HepG2 (cell line): ENCODE measurements around the gene BYSL. TPM values are rescaled to one million over a fixed set of nuclear protein-coding genes. Genes with fewer than 3 reads are reported as not detected.

ENCODE experiments used
- ATAC-seq: fragments of 200-7000 bp; cut with Tn5 transposase; 3 replicates; pipeline ENCODE4 v1.9.1; 2020; ENCODE audit warnings: mild to moderate bottlenecking, moderate library complexity
- BruUV-seq: library from RNA; stranded (reverse); fragments of 400-500 nt; replicated peaks from 2 replicates; lab custom pipeline; 2021; lab: Mats Ljungman, UMichigan
- CTCF ChIA-PET: fragments of 300-600 bp; formaldehyde crosslinking; extraction: SDS; loops from one replicate; lab custom pipeline; 2021; ENCODE audit warnings: low total read pairs, inconsistent platforms, low intra/inter-chr PET ratio; lab: Yijun Ruan, JAX
- POLR2A ChIA-PET: fragments of 350-600 bp; sonication (Branson Sonifier 250); formaldehyde crosslinking; loops from one replicate; lab custom pipeline; 2020; ENCODE audit warnings: antibody characterized with exemption, inconsistent platforms; lab: Yijun Ruan, JAX
- DNase-seq: peaks from one replicate; pipeline ENCODE4 v3.0.0-alpha.2; 2015; ENCODE audit warnings: low spot score
- FAIRE-seq: peaks from 3 replicates; lab custom pipeline; 2011; peaks lifted over from hg19 to GRCh38; lab: Jason Lieb, UNC
- H2AFZ ChIP-seq: one replicate; pipeline ENCODE4 v1.6.1; 2011; ENCODE audit warnings: low read length, inconsistent platforms
- H3K27ac ChIP-seq: fragments of 300-600 bp; 3 replicates; pipeline ENCODE4 v1.8.0; 2011; ENCODE audit warnings: mixed run types, mild to moderate bottlenecking, mixed read lengths, low read length, inconsistent platforms; ENCODE audit not compliant: insufficient read depth; ENCODE audit errors: extremely low read length
- H3K27me3 ChIP-seq, 2 experiments: fragments of 200-600 bp in 1 of 2; 2 replicates in 1 of 2; 3 replicates in 1 of 2; pipeline versions ENCODE4 v1.6.0 to v1.8.0; 2011; ENCODE audit warnings: low read length in 2 of 2, mild to moderate bottlenecking in 2 of 2, moderate library complexity in 2 of 2, inconsistent platforms in 1 of 2; ENCODE audit not compliant: insufficient read depth in 2 of 2, control insufficient read depth in 1 of 2
- H3K36me3 ChIP-seq, 2 experiments: fragments of 200-600 bp in 1 of 2; replicated peaks in 1 of 2; 2 replicates in 1 of 2; 3 replicates in 1 of 2; pipeline versions ENCODE4 v1.5.1 to v1.8.0; 2011; ENCODE audit warnings: low read length in 2 of 2, inconsistent platforms in 1 of 2; ENCODE audit not compliant: insufficient read depth in 2 of 2, control insufficient read depth in 1 of 2
- H3K4me1 ChIP-seq: 2 replicates; pipeline ENCODE4 v1.5.1; 2012; ENCODE audit warnings: low read length, inconsistent platforms; ENCODE audit not compliant: insufficient read depth
- H3K4me2 ChIP-seq: 2 replicates; pipeline ENCODE4 v1.6.0; 2011; ENCODE audit warnings: low read depth, low read length, inconsistent platforms
- H3K4me3 ChIP-seq, 3 experiments: fragments of 200-600 bp in 1 of 3; sonication (generic), shearing (Covaris generic) in 1 of 3; replicated peaks in 1 of 3; 2 replicates each; pipeline ENCODE4 v1.5.1; 2011 to 2016; ENCODE audit warnings: low read length in 3 of 3, inconsistent platforms in 2 of 3, low read depth in 2 of 3, mild to moderate bottlenecking in 2 of 3, control low read depth in 1 of 3, mixed read lengths in 1 of 3; ENCODE audit not compliant: insufficient read depth in 1 of 3
- H3K79me2 ChIP-seq: one replicate; pipeline ENCODE4 v1.6.1; 2011; ENCODE audit warnings: low read length, inconsistent platforms; ENCODE audit not compliant: insufficient read depth
- H3K9ac ChIP-seq: 2 replicates; pipeline ENCODE4 v1.6.0; 2011; ENCODE audit warnings: mild to moderate bottlenecking, low read depth, low read length, inconsistent platforms; ENCODE audit not compliant: insufficient read depth
- H3K9me3 ChIP-seq: 2 replicates; pipeline ENCODE4 v1.5.1; 2012; ENCODE audit warnings: mild to moderate bottlenecking, low read length
- H4K20me1 ChIP-seq: 2 replicates; pipeline ENCODE4 v1.6.0; 2011; ENCODE audit warnings: inconsistent platforms, mild to moderate bottlenecking, low read length, moderate library complexity; ENCODE audit not compliant: insufficient read depth
- DPF2 ChIP-seq: sonication (generic); formaldehyde crosslinking; IDR thresholded peaks from 2 replicates; pipeline ENCODE4 v1.4.0; 2020; ENCODE audit warnings: mild to moderate bottlenecking, low read depth, missing genetic modification reagents, borderline replicate concordance
- JUNB ChIP-seq: sonication (generic); formaldehyde crosslinking; IDR thresholded peaks from 2 replicates; pipeline ENCODE4 v1.8.0; 2022; ENCODE audit warnings: missing genetic modification reagents, mild to moderate bottlenecking, borderline replicate concordance
- KLF11 ChIP-seq: IDR thresholded peaks from 2 replicates; pipeline ENCODE4 v1.6.1; 2016; ENCODE audit warnings: missing compliant biosample characterization
- NR1H2 ChIP-seq: sonication (generic); formaldehyde crosslinking; IDR thresholded peaks from 2 replicates; pipeline ENCODE4 v1.8.1; 2022; ENCODE audit warnings: low read depth, missing genetic modification reagents, borderline replicate concordance
- POLR2A ChIP-seq, 2 experiments: IDR thresholded peaks; 2 replicates each; pipeline ENCODE4 v1.6.1; 2011; ENCODE audit warnings: low read depth in 2 of 2, low read length in 2 of 2, mild to moderate bottlenecking in 1 of 2, moderate library complexity in 1 of 2; ENCODE audit not compliant: insufficient read depth in 1 of 2
- RBM22 ChIP-seq: fragments of 200-400 bp; formaldehyde crosslinking; optimal IDR thresholded peaks from 2 replicates; pipeline ENCODE3; 2017; ENCODE audit warnings: mild to moderate bottlenecking, low read length, moderate library complexity
- RCOR2 ChIP-seq: IDR thresholded peaks from 2 replicates; pipeline ENCODE4 v1.6.1; 2016; ENCODE audit warnings: missing biosample characterization, missing genetic modification reagents
- ZNF256 ChIP-seq: sonication (generic); formaldehyde crosslinking; conservative IDR thresholded peaks from 2 replicates; pipeline ENCODE4 v1.4.0; 2020; ENCODE audit warnings: missing genetic modification reagents
- ZNF331 ChIP-seq: sonication (generic); formaldehyde crosslinking; IDR thresholded peaks from 2 replicates; pipeline ENCODE4 v1.4.0; 2020; ENCODE audit warnings: missing genetic modification reagents
- ZNF607 ChIP-seq: sonication (generic); formaldehyde crosslinking; IDR thresholded peaks from 2 replicates; pipeline ENCODE4 v1.5.1; 2020; ENCODE audit warnings: missing genetic modification reagents, mild to moderate bottlenecking, borderline replicate concordance
- WGBS: methylation state at CpG from one replicate; pipeline ENCODE4 v1.1.6; 2017; ENCODE audit warnings: low lambda C conversion rate; 5-methylcytosine and 5-hydroxymethylcytosine counted together
- in situ Hi-C: cut with HindIII; loops from 2 replicates; pipeline ENCODE4 v1.10.0; 2017; ENCODE audit warnings: low pct_unique_long_range_greater_than_20kb; ENCODE audit not compliant: extremely low pct_ligation_motif_present
- intact Hi-C: fragments of 100-400 bp; cut with micrococcal nuclease; formaldehyde crosslinking; loops from one replicate; pipeline ENCODE4 v1.10.0; 2022; ENCODE audit not compliant: unreplicated experiment
- polyA plus RNA-seq, 8 experiments: library from polyadenylated mRNA; depleted of rRNA in 3 of 8; stranded (reverse) in 7 of 8; unstranded in 1 of 8; fragments of >200 nt; fragmentation: Illumina TruSeq in 4 of 8; extraction: Trizol in 4 of 8; gene quantifications; 2 replicates each; pipeline versions ENCODE4 v1.2.1 to v1.2.3, GENCODE V29; 2011 to 2016; ENCODE audit warnings: low read depth in 4 of 8, missing spikeins in 1 of 8, mixed read lengths in 1 of 8; ENCODE audit not compliant: insufficient read depth in 1 of 8
- total RNA-seq, 5 experiments: library from RNA; depleted of rRNA; stranded (reverse); fragments of >200 nt; fragmentation: Illumina TruSeq; extraction: Trizol; gene quantifications; 2 replicates each; pipeline ENCODE4 v1.2.3, GENCODE V29; 2016; ENCODE audit warnings: low read depth in 1 of 5

Gene BYSL
- total and polyA plus RNA-seq, 2 of the 13 experiments (the other 11 are each of a cell fraction or from before 2014, with no cell fraction given): 27.9 to 28.6 TPM

- in situ Hi-C loops: no loop called here
- ATAC-seq: no peak
- TF ChIP-seq NR1H2 (no peak), KLF11 (CRISPR knock-in tag) (no peak), RBM22 (peak; percentile 66), ZNF607 (CRISPR knock-in tag) (no peak), RCOR2 (no peak), ZNF256 (CRISPR knock-in tag) (no peak), ZNF331 (no peak), DPF2 (no peak)
- TF ChIP-seq, all 625 proteins: peak for 1
- Histone ChIP-seq H2AFZ (no peak overlapping the region), H3K27me3 (no peaks in the 10 kb centered on the region; a peak in 1 of 5 replicates), H3K36me3 (peaks cover 50 to 72% of the 10 kb centered on the region in 2 experiments), H3K9me3 (no peaks in the 10 kb centered on the region), H3K4me2 (no peak overlapping the region), H3K4me3 (no peak overlapping the region), H3K79me2 (peaks cover 40% of the 10 kb centered on the region), H3K27ac (no peak overlapping the region), H3K9ac (no peak overlapping the region), H4K20me1 (peaks cover 7% of the 10 kb centered on the region; the same call in 1 of the 2 replicates), H3K4me1 (peaks cover 28% of the 10 kb centered on the region)
- FAIRE-seq: no peak
- no peak for DNase-seq
- no TSS peak for BruUV-seq
- intact Hi-C loops: no loop called here
- POLR2A ChIA-PET: no interaction called here
- 91% methylated on average over 6 of the region's 6 CpGs for WGBS
- CTCF ChIA-PET: no interaction called here
These were observed 6.0 kb downstream of the BYSL start for GRCh38 chr6:41927253-41927652.

GRCh38 chr6:41929924-41930323 lies 8.6 kb downstream of the BYSL start:
- DNase-seq (no peak), ATAC-seq (no peak), FAIRE-seq (no peak)
- H4K20me1 ChIP-seq: no peaks in the 10 kb centered on the region; the same call in 1 of the 2 replicates
- intact Hi-C loops: no loop called here
- no peak overlapping the region for H3K4me2 ChIP-seq
- TF ChIP-seq POLR2A (IDR thresholded peaks at IDR 0.05; ENCODE audit: insufficient read depth in 1 of 2, low read depth in 2 of 2, low read length in 2 of 2): 0 out of 4 replicates have a peak, but pooled peaks of 1 of the 2 experiments have one; percentile 28
- no peak for TF ChIP-seq JUNB
- POLR2A ChIA-PET: interaction anchor here (2.0 kb wide), 1 partner anchor 9 kb away, joined by 7 read pairs; the partner anchor contains the start of genes BYSL and MED20
- H3K4me3 ChIP-seq: no peak overlapping the region
- H3K27ac ChIP-seq: no peak overlapping the region
- in situ Hi-C loops: no loop called here
- H3K27me3 ChIP-seq: no peaks in the 10 kb centered on the region
- H3K4me1 ChIP-seq: peaks cover 2% of the 10 kb centered on the region; the same call in 1 of the 2 replicates
- peaks cover 59 to 81% of the 10 kb centered on the region in 2 experiments for H3K36me3 ChIP-seq
- no peaks in the 10 kb centered on the region for H3K9me3 ChIP-seq
- no peak overlapping the region for H2AFZ ChIP-seq
- 100% methylated on average over 6 of the region's 6 CpGs for WGBS
- BruUV-seq: no TSS peak
- peaks cover 14% of the 10 kb centered on the region for H3K79me2 ChIP-seq
- CTCF ChIA-PET: no interaction called here
- no peak overlapping the region for H3K9ac ChIP-seq
